Endodermal cell (in vitro differentiated cells): ENCODE results near the gene CC2D1A. TPM values are rescaled to one million over a fixed set of nuclear protein-coding genes. Genes with fewer than 3 reads are reported as not detected.

Experiments used
- DNase-seq: peaks from one replicate; pipeline ENCODE4 v3.0.0-alpha.2; 2017
- H3K27ac ChIP-seq: 2 replicates; pipeline ENCODE4 v1.5.1; 2013; ENCODE audit warnings: mild to moderate bottlenecking, low read depth, low read length, moderate library complexity
- H3K27me3 ChIP-seq: 2 replicates; pipeline ENCODE4 v1.6.1; 2013; ENCODE audit warnings: mild to moderate bottlenecking, low read length, moderate library complexity; ENCODE audit not compliant: insufficient read depth, control insufficient read depth, poor library complexity, severe bottlenecking
- H3K36me3 ChIP-seq: 2 replicates; pipeline ENCODE4 v1.7.0; 2013; ENCODE audit warnings: mild to moderate bottlenecking, low read length, moderate library complexity; ENCODE audit not compliant: control insufficient read depth, insufficient read depth
- H3K4me1 ChIP-seq: one replicate; pipeline ENCODE4 v1.7.0; 2013; ENCODE audit warnings: low read length; ENCODE audit not compliant: control insufficient read depth, insufficient read depth
- H3K4me3 ChIP-seq: 2 replicates; pipeline ENCODE4 v1.5.1; 2013; ENCODE audit warnings: mild to moderate bottlenecking, low read length, moderate library complexity
- H3K9ac ChIP-seq: 2 replicates; pipeline ENCODE4 v1.6.1; 2013; ENCODE audit warnings: mild to moderate bottlenecking, low read length, moderate library complexity; ENCODE audit not compliant: poor library complexity, severe bottlenecking; ENCODE audit errors: extremely low read depth
- H3K9me3 ChIP-seq: 2 replicates; pipeline ENCODE4 v1.6.1; 2013; ENCODE audit warnings: mild to moderate bottlenecking, low read length, moderate library complexity; ENCODE audit not compliant: control insufficient read depth
- H3K27ac Mint-ChIP-seq: 2 replicates; pipeline ENCODE4 v1.8.0; 2020; ENCODE audit warnings: mixed read lengths
- H3K27me3 Mint-ChIP-seq: 2 replicates; pipeline ENCODE4 v1.8.0; 2021; ENCODE audit warnings: mild to moderate bottlenecking, mixed read lengths; ENCODE audit not compliant: insufficient read depth
- H3K36me3 Mint-ChIP-seq: 2 replicates; pipeline ENCODE4 v1.8.0; 2020; ENCODE audit warnings: low read depth, mixed read lengths
- H3K4me1 Mint-ChIP-seq: 2 replicates; pipeline ENCODE4 v1.8.0; 2020; ENCODE audit warnings: mixed read lengths
- H3K4me3 Mint-ChIP-seq: 2 replicates; pipeline ENCODE4 v1.8.0; 2020; ENCODE audit warnings: mild to moderate bottlenecking, moderate library complexity, mixed read lengths
- H3K9me3 Mint-ChIP-seq: 2 replicates; pipeline ENCODE4 v1.8.0; 2020; ENCODE audit warnings: mild to moderate bottlenecking, mixed read lengths
- CTCF ChIP-seq: fragments of 200-600 bp; sonication (generic); conservative IDR thresholded peaks from 2 replicates; pipeline ENCODE4 v1.5.0; 2021; ENCODE audit warnings: antibody characterized with exemption, mild to moderate bottlenecking
- WGBS, 2 experiments: methylation state at CpG; one replicate each; pipeline versions ENCODE4 v1.1.5 to v1.1.7; 2013; ENCODE audit warnings: missing lambda C conversion rate in 2 of 2, mixed read lengths in 1 of 2; ENCODE audit not compliant: insufficient coverage in 1 of 2, insufficient read length in 1 of 2; 5-methylcytosine and 5-hydroxymethylcytosine counted together
- total RNA-seq, 2 donors: library from RNA; stranded (reverse); fragmentation: NEBNext Ultra II Directional in 1 of 2; extraction: Animal tissue kit (Norgen Biotek cat#: 25700) in 1 of 2; gene quantifications; 2 replicates in 1 of 2; 3 replicates in 1 of 2; pipeline ENCODE4 v1.2.1, GENCODE V29; 2021

The CC2D1A gene
- total RNA-seq, 2 donors from 2014 or later, result 45.1 to 55.9 TPM

GRCh38 chr19:13931391-13932148 is 25.6 kb downstream of the CC2D1A start:
- Mint-ChIP-seq H3K27me3 (no peaks in the 10 kb centered on the region), H3K27ac (no peak overlapping the region), H3K4me3 (no peak overlapping the region), H3K36me3 (peaks cover 20% of the 10 kb centered on the region), H3K4me1 (no peaks in the 10 kb centered on the region), H3K9me3 (no peaks in the 10 kb centered on the region)
- H3K4me1 ChIP-seq, result no peaks in the 10 kb centered on the region
- H3K9ac ChIP-seq, result no peak overlapping the region
- H3K4me3 ChIP-seq, result no peak overlapping the region
- H3K27ac ChIP-seq, result no peak overlapping the region
- no peaks in the 10 kb centered on the region for H3K9me3 ChIP-seq
- no peak for TF ChIP-seq CTCF
- H3K27me3 ChIP-seq, result no peaks in the 10 kb centered on the region
- DNase-seq, result no peak
- H3K36me3 ChIP-seq, result peaks cover 8% of the 10 kb centered on the region
- WGBS, 2 experiments, result 94% methylated on average over 12 to 30 of the region's 30 CpGs

DNA sequence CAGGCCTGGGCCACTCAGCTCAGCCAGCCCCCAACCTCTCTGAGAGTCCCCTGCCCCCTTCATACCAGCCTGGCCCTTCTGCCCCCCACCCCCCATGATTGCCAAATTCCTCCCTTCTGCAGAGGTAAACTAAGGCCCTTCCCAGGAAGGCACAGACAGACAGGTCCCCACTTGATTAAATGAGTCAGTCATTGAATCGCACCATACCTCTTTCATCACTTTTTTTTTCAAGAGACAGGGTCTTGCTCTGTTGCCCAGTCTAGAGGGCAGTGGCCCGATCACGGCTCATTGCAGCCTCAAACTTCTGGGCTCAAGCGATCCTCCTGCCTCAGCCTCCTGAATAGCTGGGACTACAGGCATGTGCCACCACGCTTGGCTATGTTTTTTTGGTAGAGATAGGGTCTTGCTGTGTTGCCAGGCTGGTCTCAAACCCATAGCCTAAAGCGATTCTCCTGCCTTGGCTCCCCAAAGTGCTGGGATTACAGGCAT is 26.2 kb downstream of the CC2D1A start:
- no peak for DNase-seq
- 94 to 97% methylated on average over 4 to 6 of the region's 6 CpGs for WGBS, 2 experiments

GRCh38 chr19:13932911-13933393 is 27.0 kb downstream of the CC2D1A start:
- H3K4me1 Mint-ChIP-seq, result peaks cover 2% of the 10 kb centered on the region
- DNase-seq, result no peak
- Histone ChIP-seq H3K27ac (no peak overlapping the region), H3K9ac (no peak overlapping the region), H3K27me3 (no peaks in the 10 kb centered on the region), H3K4me1 (no peaks in the 10 kb centered on the region), H3K36me3 (peaks cover 5% of the 10 kb centered on the region), H3K4me3 (no peak overlapping the region), H3K9me3 (no peaks in the 10 kb centered on the region)
- no peak overlapping the region for H3K27ac Mint-ChIP-seq
- H3K27me3 Mint-ChIP-seq, result no peaks in the 10 kb centered on the region
- no peak for TF ChIP-seq CTCF
- peaks cover 10% of the 10 kb centered on the region for H3K36me3 Mint-ChIP-seq
- H3K9me3 Mint-ChIP-seq, result no peaks in the 10 kb centered on the region
- WGBS, 2 experiments, result 94 to 95% methylated on average over 20 to 42 of the region's 42 CpGs
- H3K4me3 Mint-ChIP-seq, result no peak overlapping the region

More for the DNA sequence above, 26.2 kb downstream of the CC2D1A start:
- Mint-ChIP-seq H3K4me3 (no peak overlapping the region), H3K36me3 (peaks cover 14% of the 10 kb centered on the region), H3K27ac (no peak overlapping the region), H3K4me1 (no peaks in the 10 kb centered on the region), H3K27me3 (no peaks in the 10 kb centered on the region), H3K9me3 (no peaks in the 10 kb centered on the region)
- Histone ChIP-seq H3K4me3 (no peak overlapping the region), H3K27me3 (no peaks in the 10 kb centered on the region), H3K9me3 (no peaks in the 10 kb centered on the region), H3K36me3 (peaks cover 8% of the 10 kb centered on the region), H3K27ac (no peak overlapping the region), H3K4me1 (no peaks in the 10 kb centered on the region), H3K9ac (no peak overlapping the region)
- TF ChIP-seq CTCF, result no peak
